AG10803 (cell line): ENCODE data around the gene CAP1.

Experiments used
- DNase-seq: peaks from one replicate; pipeline ENCODE4 v3.0.0; 2010; ENCODE audit warnings: low read depth
- H3K4me3 ChIP-seq: 2 replicates; pipeline ENCODE4 v1.5.1; 2011; ENCODE audit warnings: mild to moderate bottlenecking, low read length, control low read depth
- CTCF ChIP-seq: conservative IDR thresholded peaks from 2 replicates; pipeline ENCODE4 v1.5.1; 2011; ENCODE audit warnings: mild to moderate bottlenecking, low read length, control low read depth, inconsistent platforms

The CAP1 gene

GRCh38 chr1:40058453-40059337, 18.2 kb downstream of the CAP1 start:
- no peak for DNase-seq
- H3K4me3 ChIP-seq, result no peak overlapping the region
- TF ChIP-seq CTCF, result no peak

GRCh38 chr1:40059338-40059959, 18.9 kb downstream of the CAP1 start:
- peak; percentile 51 for DNase-seq

GRCh38 chr1:40059960-40060750, 19.6 kb downstream of the CAP1 start:
- TF ChIP-seq CTCF, result no peak
- DNase-seq, result no peak
- no peak overlapping the region for H3K4me3 ChIP-seq

More at GRCh38 chr1:40059338-40059959, 18.9 kb downstream of the CAP1 start:
- no peak for TF ChIP-seq CTCF
- H3K4me3 ChIP-seq, result no peak overlapping the region

GRCh38 chr1:40064797-40065499, 24.4 kb downstream of the CAP1 start:
- no peak for DNase-seq
- no peak overlapping the region for H3K4me3 ChIP-seq
- no peak for TF ChIP-seq CTCF

GRCh38 chr1:40067023-40067422, 26.5 kb downstream of the CAP1 start:
- no peak overlapping the region for H3K4me3 ChIP-seq
- peak; percentile 20 for DNase-seq
- TF ChIP-seq CTCF, result no peak

- no peak for DNase-seq
- no peak overlapping the region for H3K4me3 ChIP-seq
- no peak for TF ChIP-seq CTCF
These were observed 27.3 kb downstream of the CAP1 start for GRCh38 chr1:40067851-40068250.
